HepG2 (cell line): ENCODE results near the gene SLC2A4. TPM values are rescaled to one million over a fixed set of nuclear protein-coding genes. Genes with fewer than 3 reads are reported as not detected.

Source experiments
- ARHGAP35 ChIP-seq: sonication (generic); formaldehyde crosslinking; IDR thresholded peaks from 2 replicates; pipeline ENCODE4 v1.9.0; 2022; ENCODE audit warnings: mild to moderate bottlenecking, inconsistent platforms, moderate library complexity, missing genetic modification reagents, borderline replicate concordance
- ATM ChIP-seq: fragments of 450-650 bp; IDR thresholded peaks from 2 replicates; pipeline ENCODE4 v1.7.1; 2017; ENCODE audit warnings: mild to moderate bottlenecking, borderline replicate concordance
- ERF ChIP-seq: IDR thresholded peaks from 2 replicates; pipeline ENCODE4 v1.6.1; 2018; ENCODE audit warnings: missing biosample characterization, missing genetic modification reagents
- HHEX ChIP-seq: IDR thresholded peaks from 2 replicates; pipeline ENCODE4 v1.6.1; 2016; ENCODE audit warnings: control low read depth
- LBX2 ChIP-seq: sonication (generic); formaldehyde crosslinking; IDR thresholded peaks from 2 replicates; pipeline ENCODE4 v1.5.0; 2020; ENCODE audit warnings: missing genetic modification reagents, mild to moderate bottlenecking, borderline replicate concordance
- MAZ ChIP-seq, 2 experiments: sonication (generic) in 1 of 2; formaldehyde crosslinking in 1 of 2; IDR thresholded peaks; 2 replicates each; pipeline versions ENCODE4 v1.5.0 to v1.6.1; 2012 to 2020; ENCODE audit warnings: low read depth in 2 of 2, mild to moderate bottlenecking in 2 of 2, borderline replicate concordance in 1 of 2, improper control_type of control experiment in 1 of 2, low read length in 1 of 2, missing genetic modification reagents in 1 of 2, moderate library complexity in 1 of 2
- MED8 ChIP-seq: sonication (generic); formaldehyde crosslinking; IDR thresholded peaks from 2 replicates; pipeline ENCODE4 v1.8.1; 2023; ENCODE audit warnings: mild to moderate bottlenecking, missing genetic modification reagents; ENCODE audit not compliant: insufficient replicate concordance
- MEIS1 ChIP-seq: sonication (generic); formaldehyde crosslinking; IDR thresholded peaks from 2 replicates; pipeline ENCODE4 v1.9.0; 2021; ENCODE audit warnings: mild to moderate bottlenecking, missing genetic modification reagents, moderate library complexity, borderline replicate concordance
- MYPOP ChIP-seq: sonication (generic); formaldehyde crosslinking; IDR thresholded peaks from 2 replicates; pipeline ENCODE4 v1.8.1; 2023; ENCODE audit warnings: mild to moderate bottlenecking, moderate library complexity, missing genetic modification reagents
- NFIC ChIP-seq: IDR thresholded peaks from 2 replicates; pipeline ENCODE4 v1.6.1; 2012; ENCODE audit warnings: mild to moderate bottlenecking, low read length, inconsistent platforms
- NR2C2 ChIP-seq: sonication (generic); formaldehyde crosslinking; IDR thresholded peaks from 2 replicates; pipeline ENCODE4 v1.4.0; 2020; ENCODE audit warnings: missing genetic modification reagents, mild to moderate bottlenecking, moderate library complexity, borderline replicate concordance
- YEATS2 ChIP-seq: sonication (generic); formaldehyde crosslinking; IDR thresholded peaks from 2 replicates; pipeline ENCODE4 v1.4.0; 2020; ENCODE audit warnings: missing genetic modification reagents, borderline replicate concordance
- ZHX2 ChIP-seq, 2 experiments: sonication (generic) in 1 of 2; formaldehyde crosslinking in 1 of 2; IDR thresholded peaks; 2 replicates each; pipeline versions ENCODE4 v1.6.1 to v1.9.0; 2014 to 2022; ENCODE audit warnings: antibody characterized with exemption in 1 of 2, borderline replicate concordance in 1 of 2, inconsistent platforms in 1 of 2, low read depth in 1 of 2, missing genetic modification reagents in 1 of 2
- ZMYM4 ChIP-seq: sonication (generic); formaldehyde crosslinking; IDR thresholded peaks from 2 replicates; pipeline ENCODE4 v1.8.1; 2023; ENCODE audit warnings: mild to moderate bottlenecking, missing genetic modification reagents
- ZNF232 ChIP-seq: sonication (generic); formaldehyde crosslinking; IDR thresholded peaks from 2 replicates; pipeline ENCODE4 v1.4.0; 2020; ENCODE audit warnings: missing genetic modification reagents, borderline replicate concordance
- ZNF576 ChIP-seq: sonication (generic); formaldehyde crosslinking; IDR thresholded peaks from 2 replicates; pipeline ENCODE4 v1.4.0; 2020; ENCODE audit warnings: mild to moderate bottlenecking, missing genetic modification reagents
- ZNF639 ChIP-seq: conservative IDR thresholded peaks from 2 replicates; pipeline ENCODE4 v1.6.1; 2018; ENCODE audit warnings: missing genetic modification reagents
- ZNF652 ChIP-seq: IDR thresholded peaks from 2 replicates; pipeline ENCODE4 v1.6.1; 2016; ENCODE audit warnings: low read depth, borderline replicate concordance
- ZNF782 ChIP-seq: sonication (generic); formaldehyde crosslinking; IDR thresholded peaks from 2 replicates; pipeline ENCODE4 v1.4.0; 2020; ENCODE audit warnings: missing genetic modification reagents, mild to moderate bottlenecking, borderline replicate concordance
- polyA plus RNA-seq, 8 experiments: library from polyadenylated mRNA; depleted of rRNA in 3 of 8; stranded (reverse) in 7 of 8; unstranded in 1 of 8; fragments of >200 nt; fragmentation: Illumina TruSeq in 4 of 8; extraction: Trizol in 4 of 8; gene quantifications; 2 replicates each; pipeline versions ENCODE4 v1.2.1 to v1.2.3, GENCODE V29; 2011 to 2016; ENCODE audit warnings: low read depth in 4 of 8, missing spikeins in 1 of 8, mixed read lengths in 1 of 8; ENCODE audit not compliant: insufficient read depth in 1 of 8
- total RNA-seq, 5 experiments: library from RNA; depleted of rRNA; stranded (reverse); fragments of >200 nt; fragmentation: Illumina TruSeq; extraction: Trizol; gene quantifications; 2 replicates each; pipeline ENCODE4 v1.2.3, GENCODE V29; 2016; ENCODE audit warnings: low read depth in 1 of 5

Gene SLC2A4
- total and polyA plus RNA-seq, 2 of the 13 experiments (the other 11 are each of a cell fraction or from before 2014, with no cell fraction given) = 4.9 to 5.8 TPM

GRCh38 chr17:7306911-7307685, 25.6 kb downstream of the SLC2A4 start, which contains the start of gene EIF5A (continued):
- TF ChIP-seq ZHX2 (IDR thresholded peaks at IDR 0.05; ENCODE audit: low read depth) (no peak), ZHX2 (CRISPR knock-in tag; IDR thresholded peaks at IDR 0.05; ENCODE audit: borderline replicate concordance) (no peak), ZNF639 (CRISPR knock-in tag) (no peak; the same call in 1 of the 2 replicates), ZNF232 (no peak), YEATS2 (CRISPR knock-in tag) (peak; percentile 48; the same call in 1 of the 2 replicates), ZNF576 (CRISPR knock-in tag) (no peak), MAZ (IDR thresholded peaks at IDR 0.05; ENCODE audit: borderline replicate concordance, low read depth, low read length) (peak; percentile 85; the same call in 1 of the 2 replicates), MAZ (CRISPR knock-in tag; IDR thresholded peaks at IDR 0.05; ENCODE audit: low read depth) (peak; percentile 50; the same call in 1 of the 2 replicates), ZNF782 (no peak), ARHGAP35 (CRISPR knock-in tag) (no peak), HHEX (CRISPR knock-in tag) (no peak), NR2C2 (CRISPR knock-in tag) (peak; percentile 77), ZMYM4 (CRISPR knock-in tag) (no peak), ERF (CRISPR knock-in tag) (no peak), ATM (no peak), MYPOP (no peak), MEIS1 (no peak; the same call in 1 of the 2 replicates), NFIC (no peak), LBX2 (CRISPR knock-in tag) (no peak), ZNF652 (CRISPR knock-in tag) (no peak), MED8 (no peak)
